IMR-90 (cell line): Measurements from ENCODE around the gene BRD4. TPM values are rescaled to one million over a fixed set of nuclear protein-coding genes. Genes with fewer than 3 reads are reported as not detected.

Source experiments
- ATAC-seq: fragments of 200-7000 bp; cut with Tn5 transposase; 2 replicates; pipeline ENCODE4 v1.9.1; 2020; ENCODE audit warnings: low read depth, mild to moderate bottlenecking, moderate library complexity
- BruUV-seq: library from RNA; stranded (reverse); fragments of 400-500 nt; replicated peaks from 2 replicates; lab custom pipeline; 2021; lab: Mats Ljungman, UMichigan
- CTCF ChIA-PET: fragments of 300-600 bp; formaldehyde crosslinking; extraction: SDS; loops from one replicate; lab custom pipeline; 2021; ENCODE audit warnings: antibody characterized with exemption; lab: Yijun Ruan, JAX
- POLR2A ChIA-PET: fragments of 300-600 bp; sonication (Branson Sonifier 250); formaldehyde crosslinking; loops from one replicate; lab custom pipeline; 2022; ENCODE audit warnings: antibody characterized with exemption; ENCODE audit not compliant: unreplicated experiment; lab: Charles Lee
- DNase-seq: peaks from one replicate; pipeline ENCODE4 v3.0.0; 2013
- H2AFZ ChIP-seq: replicated peaks from 2 replicates; pipeline ENCODE3; 2013; ENCODE audit warnings: low read length, mild to moderate bottlenecking; ENCODE audit not compliant: poor library complexity
- H2AK5ac ChIP-seq: 2 replicates; pipeline ENCODE4 v1.6.1; 2013; ENCODE audit warnings: low read depth, low read length, inconsistent platforms
- H2AK9ac ChIP-seq: replicated peaks from 2 replicates; pipeline ENCODE3; 2013; ENCODE audit warnings: mild to moderate bottlenecking, low read depth, low read length, moderate library complexity; ENCODE audit not compliant: poor library complexity
- H2BK120ac ChIP-seq: 2 replicates; pipeline ENCODE4 v1.6.1; 2013; ENCODE audit warnings: low read depth, low read length, inconsistent platforms
- H2BK15ac ChIP-seq: 3 replicates; pipeline ENCODE4 v1.6.1; 2013; ENCODE audit warnings: low read depth, low read length, inconsistent platforms
- H2BK20ac ChIP-seq: 2 replicates; pipeline ENCODE4 v1.6.1; 2013; ENCODE audit warnings: low read depth, mild to moderate bottlenecking, inconsistent platforms, low read length, moderate library complexity
- H2BK5ac ChIP-seq: 2 replicates; pipeline ENCODE4 v1.6.1; 2013; ENCODE audit warnings: mild to moderate bottlenecking, low read depth, low read length, inconsistent platforms; ENCODE audit not compliant: poor library complexity, severe bottlenecking
- H3K14ac ChIP-seq: replicated peaks from 2 replicates; pipeline ENCODE4 v1.6.1; 2013; ENCODE audit warnings: low read depth, low read length, inconsistent platforms
- H3K18ac ChIP-seq: 2 replicates; pipeline ENCODE4 v1.6.1; 2013; ENCODE audit warnings: low read depth, low read length, control low read depth
- H3K23ac ChIP-seq: 2 replicates; pipeline ENCODE4 v1.6.1; 2013; ENCODE audit warnings: low read depth, low read length, inconsistent platforms
- H3K27ac ChIP-seq: 2 replicates; pipeline ENCODE4 v1.5.1; 2013; ENCODE audit warnings: mild to moderate bottlenecking, control low read depth, low read length; ENCODE audit not compliant: insufficient read depth
- H3K27me3 ChIP-seq: 2 replicates; pipeline ENCODE4 v1.6.1; 2013; ENCODE audit warnings: low read length; ENCODE audit not compliant: control insufficient read depth, insufficient read depth
- H3K36me3 ChIP-seq: 2 replicates; pipeline ENCODE4 v1.6.1; 2013; ENCODE audit warnings: low read length, mixed read lengths; ENCODE audit not compliant: control insufficient read depth, insufficient read depth
- H3K4ac ChIP-seq: 2 replicates; pipeline ENCODE4 v1.6.1; 2013; ENCODE audit warnings: low read depth, low read length, inconsistent platforms
- H3K4me1 ChIP-seq: 2 replicates; pipeline ENCODE4 v1.6.1; 2013; ENCODE audit warnings: low read length, mixed read lengths; ENCODE audit not compliant: control insufficient read depth, insufficient read depth
- H3K4me2 ChIP-seq: 2 replicates; pipeline ENCODE4 v1.6.1; 2013; ENCODE audit warnings: low read depth, mild to moderate bottlenecking, control low read depth, low read length, moderate library complexity
- H3K4me3 ChIP-seq: 2 replicates; pipeline ENCODE4 v1.5.1; 2013; ENCODE audit warnings: low read depth, mild to moderate bottlenecking, control low read depth, low read length, moderate library complexity; ENCODE audit not compliant: insufficient read depth
- H3K56ac ChIP-seq: 2 replicates; pipeline ENCODE4 v1.6.1; 2013; ENCODE audit warnings: low read length, inconsistent platforms; ENCODE audit not compliant: insufficient read depth; ENCODE audit errors: extremely low read depth
- H3K79me1 ChIP-seq, 2 experiments: 2 replicates each; pipeline ENCODE4 v1.6.1; 2013; ENCODE audit warnings: low read length in 2 of 2, inconsistent platforms in 1 of 2, low read depth in 1 of 2
- H3K9ac ChIP-seq: 2 replicates; pipeline ENCODE4 v1.6.1; 2013; ENCODE audit warnings: low read depth, low read length, control low read depth
- H3K9me1 ChIP-seq: 2 replicates; pipeline ENCODE4 v1.6.1; 2013; ENCODE audit warnings: low read length, inconsistent platforms; ENCODE audit not compliant: insufficient read depth
- H3K9me3 ChIP-seq: 2 replicates; pipeline ENCODE4 v1.6.1; 2013; ENCODE audit warnings: low read length; ENCODE audit not compliant: control insufficient read depth, insufficient read depth
- H4K20me1 ChIP-seq: 2 replicates; pipeline ENCODE4 v1.6.1; 2013; ENCODE audit warnings: low read length, inconsistent platforms; ENCODE audit not compliant: insufficient read depth
- H4K5ac ChIP-seq: 2 replicates; pipeline ENCODE4 v1.6.1; 2013; ENCODE audit warnings: mild to moderate bottlenecking, low read depth, low read length, control low read depth
- H4K8ac ChIP-seq, 2 experiments: 2 replicates each; pipeline ENCODE4 v1.6.1; 2013; ENCODE audit warnings: low read depth in 2 of 2, low read length in 2 of 2, control low read depth in 1 of 2, inconsistent platforms in 1 of 2
- H4K91ac ChIP-seq: 2 replicates; pipeline ENCODE4 v1.6.1; 2013; ENCODE audit warnings: low read depth, low read length, inconsistent platforms; ENCODE audit not compliant: insufficient read depth
- BHLHE40 ChIP-seq: fragments of 150-350 bp; IDR thresholded peaks from 2 replicates; pipeline ENCODE4 v1.6.1; 2016; ENCODE audit warnings: mild to moderate bottlenecking, low read depth, low read length
- CEBPB ChIP-seq: IDR thresholded peaks from 2 replicates; pipeline ENCODE4 v1.6.1; 2012; ENCODE audit warnings: low read depth, low read length, improper control_type of control experiment
- CHD1 ChIP-seq: IDR thresholded peaks from 2 replicates; pipeline ENCODE4 v1.6.1; 2012; ENCODE audit warnings: low read depth, low read length, improper control_type of control experiment
- CTCF ChIP-seq: conservative IDR thresholded peaks from 2 replicates; pipeline ENCODE4 v1.5.1; 2012; ENCODE audit warnings: mild to moderate bottlenecking, low read depth, low read length, improper control_type of control experiment
- ELK1 ChIP-seq: fragments of 150-350 bp; IDR thresholded peaks from 2 replicates; pipeline ENCODE4 v1.6.1; 2016; ENCODE audit warnings: low read depth, mild to moderate bottlenecking, low read length, moderate library complexity, borderline replicate concordance
- FOS ChIP-seq: fragments of 150-350 bp; IDR thresholded peaks from 2 replicates; pipeline ENCODE4 v1.6.1; 2016; ENCODE audit warnings: low read depth, low read length
- MAFK ChIP-seq: IDR thresholded peaks from 2 replicates; pipeline ENCODE4 v1.6.1; 2012; ENCODE audit warnings: low read depth, low read length, improper control_type of control experiment
- MAZ ChIP-seq: IDR thresholded peaks from 2 replicates; pipeline ENCODE4 v1.6.1; 2012; ENCODE audit warnings: low read depth, mild to moderate bottlenecking, low read length, improper control_type of control experiment, moderate library complexity, borderline replicate concordance
- MXI1 ChIP-seq: IDR thresholded peaks from 2 replicates; pipeline ENCODE4 v1.6.1; 2012; ENCODE audit warnings: low read depth, mild to moderate bottlenecking, low read length, moderate library complexity, borderline replicate concordance
- NFE2L2 ChIP-seq: fragments of 150-350 bp; IDR thresholded peaks from 2 replicates; pipeline ENCODE4 v1.6.1; 2016; ENCODE audit warnings: low read depth, mild to moderate bottlenecking, low read length
- POLR2A ChIP-seq: IDR thresholded peaks from 2 replicates; pipeline ENCODE4 v1.6.1; 2012; ENCODE audit warnings: mild to moderate bottlenecking, low read depth, low read length
- RAD21 ChIP-seq: IDR thresholded peaks from 2 replicates; pipeline ENCODE4 v1.6.1; 2012; ENCODE audit warnings: low read length, improper control_type of control experiment
- RCOR1 ChIP-seq: IDR thresholded peaks from 2 replicates; pipeline ENCODE4 v1.6.1; 2012; ENCODE audit warnings: mild to moderate bottlenecking, low read length, improper control_type of control experiment; ENCODE audit not compliant: insufficient replicate concordance
- RFX5 ChIP-seq: IDR thresholded peaks from 2 replicates; pipeline ENCODE4 v1.8.0; 2012; ENCODE audit warnings: low read depth, mild to moderate bottlenecking, low read length, moderate library complexity
- SMC3 ChIP-seq: fragments of 150-350 bp; IDR thresholded peaks from 2 replicates; pipeline ENCODE4 v1.6.1; 2016; ENCODE audit warnings: low read depth, mild to moderate bottlenecking, antibody characterized with exemption, low read length, moderate library complexity
- WGBS, 2 experiments: methylation state at CpG; one replicate each; pipeline versions ENCODE4 v1.1.5 to v1.1.7; 2013; ENCODE audit warnings: missing lambda C conversion rate in 2 of 2; ENCODE audit not compliant: insufficient read length in 1 of 2; ENCODE audit errors: extremely low coverage in 2 of 2; 5-methylcytosine and 5-hydroxymethylcytosine counted together
- dilution Hi-C: fragments of 300-500 bp; cut with HindIII; formaldehyde crosslinking; loops from one replicate; pipeline ENCODE4 v1.14.3; 2018; ENCODE audit warnings: low sequenced_read_pairs; ENCODE audit not compliant: unreplicated experiment
- in situ Hi-C: fragments of 300-500 bp; cut with MboI; formaldehyde crosslinking; loops from 3 replicates; pipeline ENCODE4 v1.14.3; 2019; ENCODE audit warnings: low sequenced_read_pairs, inconsistent platforms, mixed read lengths
- intact Hi-C: fragments of 100-400 bp; cut with micrococcal nuclease; formaldehyde crosslinking; loops from 2 replicates; pipeline ENCODE4 v1.10.0; 2022
- polyA plus RNA-seq, 3 experiments: library from polyadenylated mRNA; depleted of rRNA; stranded (reverse); fragments of >200 nt; gene quantifications; 2 replicates each; pipeline ENCODE4 v1.2.3, GENCODE V29; 2012; ENCODE audit warnings: low replicate concordance in 1 of 3
- total RNA-seq: library from RNA; depleted of rRNA; stranded (reverse); fragments of >200 nt; gene quantifications from 2 replicates; pipeline ENCODE4 v1.2.3, GENCODE V29; 2012
- TF ChIP-seq, protein P1 (sequence below): fragments of 150-350 bp; IDR thresholded peaks from 2 replicates; pipeline ENCODE4 v1.6.1; 2017; ENCODE audit warnings: mild to moderate bottlenecking, antibody characterized with exemption, low read length, low read depth

BRD4 gene
- total and polyA plus RNA-seq, 2 of the 4 experiments (the other 2 are of a cell fraction): 7.0 to 21.1 TPM

DNA sequence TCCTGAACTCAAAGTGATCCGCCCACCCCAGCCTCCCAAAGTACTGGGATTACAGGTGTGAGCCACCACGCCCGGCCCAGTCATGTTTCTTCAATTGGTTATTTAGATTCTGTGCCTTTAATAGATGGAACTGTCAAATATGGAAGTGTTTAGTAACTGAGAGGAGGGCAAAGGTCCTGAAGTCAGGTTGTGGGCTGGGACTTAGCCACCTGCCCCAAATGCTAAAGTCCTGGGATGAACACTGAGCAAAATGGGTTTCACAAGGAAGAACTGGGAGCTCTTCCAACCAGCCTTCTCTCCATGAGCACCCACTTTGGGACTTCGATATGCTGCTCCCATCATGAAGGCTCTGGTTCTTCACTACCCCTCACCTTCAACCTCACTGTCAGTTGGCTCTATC, 25.6 kb upstream of the BRD4 start:
- Histone ChIP-seq H3K4me2 (no peak overlapping the region), H3K9ac (no peak overlapping the region), H4K5ac (no peak overlapping the region), H3K23ac (no peak overlapping the region), H3K27me3 (no peaks in the 10 kb centered on the region), H3K9me3 (no peaks in the 10 kb centered on the region), H2AFZ (no peak overlapping the region), H3K4ac (no peak overlapping the region), H3K14ac (no peak overlapping the region), H2BK15ac (no peak overlapping the region), H4K20me1 (peaks cover 23% of the 10 kb centered on the region), H2AK5ac (no peak overlapping the region), H3K27ac (no peak overlapping the region), H2BK20ac (no peak overlapping the region), H3K18ac (no peak overlapping the region), H3K56ac (no peak overlapping the region), H2BK5ac (no peak overlapping the region), H4K8ac (no peak overlapping the region), H3K79me1 (peaks cover 3 to 28% of the 10 kb centered on the region in 2 experiments; a peak in 3 of 4 replicates), H3K9me1 (no peaks in the 10 kb centered on the region), H2AK9ac (no peak overlapping the region), H3K36me3 (peaks cover 65% of the 10 kb centered on the region), H3K4me3 (no peak overlapping the region), H4K91ac (no peak overlapping the region), H3K4me1 (peaks cover 3% of the 10 kb centered on the region; the same call in 1 of the 2 replicates), H2BK120ac (no peak overlapping the region)
- dilution Hi-C loops (no loop called here), intact Hi-C loops (no loop called here), in situ Hi-C loops (no loop called here)
- TF ChIP-seq BHLHE40 (no peak), RCOR1 (no peak), RAD21 (no peak), RFX5 (no peak), ELK1 (no peak), MAFK (no peak), NFE2L2 (no peak), MAZ (no peak), CEBPB (no peak), FOS (no peak), CTCF (no peak), CHD1 (no peak), MXI1 (no peak), POLR2A (no peak), SMC3 (no peak)
- TF ChIP-seq, protein P1, sequence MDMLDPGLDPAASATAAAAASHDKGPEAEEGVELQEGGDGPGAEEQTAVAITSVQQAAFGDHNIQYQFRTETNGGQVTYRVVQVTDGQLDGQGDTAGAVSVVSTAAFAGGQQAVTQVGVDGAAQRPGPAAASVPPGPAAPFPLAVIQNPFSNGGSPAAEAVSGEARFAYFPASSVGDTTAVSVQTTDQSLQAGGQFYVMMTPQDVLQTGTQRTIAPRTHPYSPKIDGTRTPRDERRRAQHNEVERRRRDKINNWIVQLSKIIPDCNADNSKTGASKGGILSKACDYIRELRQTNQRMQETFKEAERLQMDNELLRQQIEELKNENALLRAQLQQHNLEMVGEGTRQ: no peak
- no TSS peak for BruUV-seq
- no CpG with 5 or more reads among the region's 4 CpGs for WGBS, 2 experiments
- ATAC-seq: no peak
- no peak for DNase-seq
- ChIA-PET CTCF (no interaction called here), POLR2A (no interaction called here)
